Caco-2 (cell line): ENCODE results near the gene RAB3D. TPM values are rescaled to one million over a fixed set of nuclear protein-coding genes. Genes with fewer than 3 reads are reported as not detected.
"Not testable (repeated sequence)": the region's sequence is repeated elsewhere in the genome, so short reads cannot be mapped to it uniquely, and the experiment has no call there.

ENCODE experiments used
- BruUV-seq: library from RNA; stranded (reverse); fragments of 400-500 nt; replicated peaks from 2 replicates; lab custom pipeline; 2021; lab: Mats Ljungman, UMichigan
- CTCF ChIA-PET: fragments of 300-600 bp; sonication (Branson Sonifier 250); formaldehyde crosslinking; loops from one replicate; lab custom pipeline; 2022; ENCODE audit warnings: antibody characterized with exemption; lab: Charles Lee
- POLR2A ChIA-PET: fragments of 300-600 bp; sonication (Branson Sonifier 250); formaldehyde crosslinking; loops from one replicate; lab custom pipeline; 2022; ENCODE audit warnings: antibody characterized with exemption; lab: Charles Lee
- DNase-seq, 2 experiments: peaks; one replicate each; pipeline versions ENCODE4 v3.0.0 to v3.0.0-alpha.2; 2020 to 2022
- H3K27me3 ChIP-seq: replicated peaks from 2 replicates; pipeline ENCODE4 v1.6.0; 2011; ENCODE audit warnings: low read length; ENCODE audit not compliant: control insufficient read depth, insufficient read depth
- H3K36me3 ChIP-seq: 2 replicates; pipeline ENCODE4 v1.5.1; 2011; ENCODE audit warnings: low read length; ENCODE audit not compliant: control insufficient read depth, insufficient read depth
- H3K4me1 ChIP-seq: fragments of 250-450 bp; sonication (Bioruptor Pico); 2 replicates; pipeline ENCODE4 v1.5.1; 2020; ENCODE audit warnings: mild to moderate bottlenecking
- H3K4me3 ChIP-seq: 2 replicates; pipeline ENCODE4 v1.5.1; 2011; ENCODE audit warnings: low read depth, mild to moderate bottlenecking, control low read depth, low read length
- H3K9me3 ChIP-seq: fragments of 250-450 bp; sonication (Bioruptor Pico); 2 replicates; pipeline ENCODE4 v1.5.1; 2020; ENCODE audit warnings: mild to moderate bottlenecking, moderate library complexity
- H3K27ac Mint-ChIP-seq: one replicate; pipeline ENCODE4 v1.8.0; 2022; ENCODE audit warnings: mixed read lengths; ENCODE audit not compliant: unreplicated experiment
- H3K27me3 Mint-ChIP-seq: one replicate; pipeline ENCODE4 v1.8.0; 2022; ENCODE audit warnings: mixed read lengths; ENCODE audit not compliant: insufficient read depth, unreplicated experiment
- H3K36me3 Mint-ChIP-seq: one replicate; pipeline ENCODE4 v1.8.0; 2022; ENCODE audit warnings: mild to moderate bottlenecking, mixed read lengths; ENCODE audit not compliant: insufficient read depth, unreplicated experiment
- H3K4me1 Mint-ChIP-seq: one replicate; pipeline ENCODE4 v1.8.0; 2022; ENCODE audit warnings: low read depth, mixed read lengths; ENCODE audit not compliant: unreplicated experiment
- H3K4me3 Mint-ChIP-seq: one replicate; pipeline ENCODE4 v1.8.0; 2022; ENCODE audit warnings: mild to moderate bottlenecking, moderate library complexity, mixed read lengths; ENCODE audit not compliant: unreplicated experiment
- H3K9me3 Mint-ChIP-seq: one replicate; pipeline ENCODE4 v1.8.0; 2022; ENCODE audit warnings: mixed read lengths; ENCODE audit not compliant: unreplicated experiment
- intact Hi-C: fragments of 100-400 bp; cut with micrococcal nuclease; formaldehyde crosslinking; loops from one replicate; pipeline ENCODE4 v1.10.0; 2022; ENCODE audit not compliant: unreplicated experiment
- total RNA-seq: library from RNA; stranded (reverse); gene quantifications from 2 replicates; pipeline ENCODE4 v1.2.3, GENCODE V29; 2022
- TF ChIP-seq, protein P1 (sequence below), 2 experiments: fragments of 200-600 bp in 1 of 2; IDR thresholded peaks; 1 replicate in 1 of 2; 2 replicates in 1 of 2; pipeline versions ENCODE4 v1.5.1 to v1.8.0; 2011 to 2022; ENCODE audit warnings: antibody characterized with exemption in 1 of 2, control low read depth in 1 of 2, inconsistent platforms in 1 of 2, low read depth in 1 of 2, low read length in 1 of 2, mild to moderate bottlenecking in 1 of 2, moderate library complexity in 1 of 2; ENCODE audit not compliant: insufficient read depth in 1 of 2, severe bottlenecking in 1 of 2, unreplicated experiment in 1 of 2

The RAB3D gene
- total RNA-seq, 1 experiment from 2014 or later: 28.0 TPM

DNA sequence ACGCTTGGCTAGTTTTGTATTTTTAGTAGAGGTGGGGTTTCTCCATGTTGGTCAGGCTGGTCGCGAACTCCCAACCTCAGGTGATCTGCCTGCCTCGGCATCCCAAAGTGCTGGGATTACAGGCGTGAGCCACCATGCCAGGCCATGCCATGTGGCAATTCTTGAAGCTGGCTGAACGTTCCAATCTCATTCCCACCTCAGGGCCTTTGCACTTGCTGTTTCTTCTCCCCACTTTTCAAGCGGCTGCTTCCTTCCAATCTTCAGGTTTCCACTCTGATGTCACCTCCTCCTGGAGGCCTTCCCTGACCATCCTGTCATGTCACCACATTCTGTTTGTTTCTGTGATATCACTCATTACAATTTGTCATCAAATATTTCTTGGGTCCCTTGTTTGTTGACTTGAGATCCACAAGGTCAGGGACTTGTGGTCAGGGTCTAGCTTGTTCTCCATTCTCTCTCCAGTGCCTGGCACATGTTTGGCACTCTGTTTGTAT lies 40.4 kb upstream of the RAB3D start:
- no TSS peak for BruUV-seq

GRCh38 chr19:11379269-11379845 lies 39.9 kb upstream of the RAB3D start:
- POLR2A ChIA-PET, H3K4me1 ChIP-seq: not testable (repeated sequence)

More for the DNA sequence above, 40.4 kb upstream of the RAB3D start:
- Histone ChIP-seq H3K4me3 (no peak overlapping the region), H3K27me3 (no peaks in the 10 kb centered on the region), H3K9me3 (no peaks in the 10 kb centered on the region), H3K36me3 (no peaks in the 10 kb centered on the region), H3K4me1 (peaks cover 10% of the 10 kb centered on the region; the same call in 1 of the 2 replicates)
- Mint-ChIP-seq H3K4me3 (peak overlapping the region; percentile 95), H3K4me1 (no peaks in the 10 kb centered on the region), H3K27ac (no peak overlapping the region), H3K27me3 (no peaks in the 10 kb centered on the region), H3K9me3 (no peaks in the 10 kb centered on the region), H3K36me3 (peaks cover 12% of the 10 kb centered on the region)
- TF ChIP-seq, protein P1, sequence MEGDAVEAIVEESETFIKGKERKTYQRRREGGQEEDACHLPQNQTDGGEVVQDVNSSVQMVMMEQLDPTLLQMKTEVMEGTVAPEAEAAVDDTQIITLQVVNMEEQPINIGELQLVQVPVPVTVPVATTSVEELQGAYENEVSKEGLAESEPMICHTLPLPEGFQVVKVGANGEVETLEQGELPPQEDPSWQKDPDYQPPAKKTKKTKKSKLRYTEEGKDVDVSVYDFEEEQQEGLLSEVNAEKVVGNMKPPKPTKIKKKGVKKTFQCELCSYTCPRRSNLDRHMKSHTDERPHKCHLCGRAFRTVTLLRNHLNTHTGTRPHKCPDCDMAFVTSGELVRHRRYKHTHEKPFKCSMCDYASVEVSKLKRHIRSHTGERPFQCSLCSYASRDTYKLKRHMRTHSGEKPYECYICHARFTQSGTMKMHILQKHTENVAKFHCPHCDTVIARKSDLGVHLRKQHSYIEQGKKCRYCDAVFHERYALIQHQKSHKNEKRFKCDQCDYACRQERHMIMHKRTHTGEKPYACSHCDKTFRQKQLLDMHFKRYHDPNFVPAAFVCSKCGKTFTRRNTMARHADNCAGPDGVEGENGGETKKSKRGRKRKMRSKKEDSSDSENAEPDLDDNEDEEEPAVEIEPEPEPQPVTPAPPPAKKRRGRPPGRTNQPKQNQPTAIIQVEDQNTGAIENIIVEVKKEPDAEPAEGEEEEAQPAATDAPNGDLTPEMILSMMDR (IDR thresholded peaks at IDR 0.05; ENCODE audit: insufficient read depth in 1 of 2, low read depth in 1 of 2, low read length in 1 of 2, severe bottlenecking in 1 of 2, unreplicated experiment in 1 of 2): no peak
- ChIA-PET CTCF (interaction anchor here (0.5 to 2.2 kb wide), 4 partner anchors 57 to 103 kb away, joined by 4 to 42 read pairs (median 13); no protein-coding TSS in a partner anchor), POLR2A (no interaction called here)
- no peak for DNase-seq
- intact Hi-C loops: loop anchor here (2.0 to 5.0 kb wide), 2 partner anchors 37 to 85 kb away; partner anchors contain the start of gene RGL3

DNA sequence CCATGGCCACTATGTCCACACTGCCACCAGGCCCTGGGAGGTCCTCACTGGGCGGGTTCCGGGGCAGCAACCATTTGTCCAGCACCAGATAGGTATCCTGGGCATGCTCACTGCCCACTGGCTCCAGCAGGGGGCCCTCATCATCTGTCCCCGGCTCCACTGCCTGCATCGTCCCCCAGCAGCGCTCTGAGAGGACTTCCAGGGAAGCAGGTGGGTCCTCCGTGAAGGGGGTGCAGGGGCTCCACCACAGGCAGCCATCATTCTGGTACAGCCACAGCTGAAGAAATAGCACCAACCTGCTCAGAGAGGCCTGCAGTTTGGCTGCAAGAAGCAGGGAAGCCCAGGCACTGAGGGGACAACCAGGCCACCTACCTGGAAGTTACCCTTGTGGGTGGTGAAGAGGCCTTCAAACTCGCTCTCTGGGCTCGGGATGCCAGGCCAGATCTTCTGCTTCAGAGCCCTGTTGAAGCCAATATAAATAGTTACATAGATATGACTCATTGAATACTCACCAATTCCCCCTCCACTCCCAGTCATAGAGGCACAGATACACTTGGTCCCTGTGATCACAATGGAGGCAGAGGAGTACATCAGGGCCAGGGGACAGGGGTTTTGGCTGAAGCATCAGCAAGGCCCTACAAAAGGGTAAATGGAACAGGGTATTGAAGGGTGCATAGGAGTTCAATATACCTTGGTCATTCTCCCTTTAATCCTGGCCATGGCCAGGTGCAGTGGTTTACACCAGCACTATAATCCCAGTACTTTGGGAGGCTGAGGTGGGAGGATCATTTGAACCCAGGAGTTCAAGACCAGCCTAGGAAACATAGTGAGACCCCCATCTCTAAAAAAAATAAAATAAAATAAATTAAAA lies 39.1 kb upstream of the RAB3D start:
- CTCF ChIA-PET: interaction anchor here (0.6 kb wide), 1 partner anchor 308 kb away, joined by 4 read pairs; no protein-coding TSS in a partner anchor
- H3K27me3 Mint-ChIP-seq: no peaks in the 10 kb centered on the region
- TF ChIP-seq, protein P1 (IDR thresholded peaks at IDR 0.05; ENCODE audit: insufficient read depth in 1 of 2, low read depth in 1 of 2, low read length in 1 of 2, severe bottlenecking in 1 of 2, unreplicated experiment in 1 of 2): peak; percentile 33 to 64
- no TSS peak for BruUV-seq
- H3K9me3 ChIP-seq: no peaks in the 10 kb centered on the region
- no peaks in the 10 kb centered on the region for H3K36me3 ChIP-seq
- H3K27ac Mint-ChIP-seq: no peak overlapping the region
- H3K4me3 Mint-ChIP-seq: no peak overlapping the region
- POLR2A ChIA-PET: no interaction called here
- intact Hi-C loops: no loop called here
- H3K4me1 Mint-ChIP-seq: no peaks in the 10 kb centered on the region
- H3K9me3 Mint-ChIP-seq: no peaks in the 10 kb centered on the region
- H3K4me1 ChIP-seq: peaks cover 10% of the 10 kb centered on the region; the same call in 1 of the 2 replicates
- no peak overlapping the region for H3K4me3 ChIP-seq
- peaks cover 12% of the 10 kb centered on the region for H3K36me3 Mint-ChIP-seq
- DNase-seq: peak; percentile 50 to 64
- H3K27me3 ChIP-seq: no peaks in the 10 kb centered on the region

More at GRCh38 chr19:11379269-11379845, 39.9 kb upstream of the RAB3D start:
- H3K4me3 ChIP-seq, H3K9me3 ChIP-seq, CTCF ChIA-PET, H3K27me3 Mint-ChIP-seq, DNase-seq, H3K27me3 ChIP-seq, H3K4me3 Mint-ChIP-seq, H3K4me1 Mint-ChIP-seq, H3K9me3 Mint-ChIP-seq, H3K27ac Mint-ChIP-seq, intact Hi-C loops, BruUV-seq, H3K36me3 ChIP-seq: not testable (repeated sequence)
- peaks cover 12% of the 10 kb centered on the region for H3K36me3 Mint-ChIP-seq
